NCI-H446 treated with DMSO at 0.1 percent for 48 hours (cell line): Measurements from ENCODE around the gene DSEL.
A peak's percentile ranks its signal among the peaks of the same experiment; 100 is the strongest.

Experiments used
- DNase-seq: peaks from one replicate; lab custom pipeline; 2025; lab: John Stamatoyannopoulos, UW

The DSEL gene

DNA sequence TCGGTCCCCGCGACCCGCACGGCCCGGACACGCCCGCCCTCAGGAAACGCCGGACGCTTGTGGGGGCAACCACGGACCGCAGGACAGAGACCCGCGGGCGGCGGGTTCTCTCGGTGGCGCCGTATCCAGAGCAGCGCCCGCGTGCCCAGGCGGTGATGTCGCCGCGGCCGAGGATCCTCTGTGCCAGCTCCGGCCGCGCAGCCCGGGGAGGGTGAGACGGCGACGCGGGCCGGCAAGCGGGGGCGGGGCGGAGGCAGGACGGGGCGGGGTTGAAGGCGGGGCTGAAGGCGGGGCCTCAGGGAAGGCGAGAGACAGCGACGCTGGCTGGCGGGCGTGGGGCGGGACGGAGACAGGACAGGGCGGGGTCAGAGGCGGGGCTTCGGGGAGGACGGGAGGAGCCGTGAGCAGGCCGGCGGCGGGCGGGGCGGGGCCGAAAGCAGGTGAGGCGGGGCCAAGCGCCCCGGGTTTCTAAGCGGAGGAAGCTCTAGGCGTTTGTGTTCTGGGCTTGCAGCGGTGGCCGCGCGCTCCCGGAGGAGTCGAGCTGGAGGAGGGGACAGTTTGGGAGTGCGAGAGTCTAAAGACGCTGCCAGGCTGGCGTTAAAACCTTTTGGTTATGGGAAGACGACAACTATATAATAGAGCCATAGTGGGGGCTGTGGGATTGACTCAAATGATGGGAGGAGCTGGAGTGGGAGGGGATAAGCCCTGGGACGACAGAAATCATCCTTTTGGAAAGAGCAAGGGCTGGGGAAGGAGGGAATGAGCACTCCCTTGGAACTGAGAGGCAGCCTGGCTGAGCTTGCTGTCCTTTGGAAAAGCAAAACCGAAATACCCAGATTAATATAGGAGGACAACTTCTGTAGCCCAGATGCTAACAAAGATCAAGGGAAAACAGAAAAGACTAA lies at the start of gene DSEL:
TSS of gene DSEL (minus strand) at position 182 of the 905 bp plus-strand sequence. CDS start 2,112 bp downstream, outside the sequence.
- DNase-seq: peak; percentile 79

DNA sequence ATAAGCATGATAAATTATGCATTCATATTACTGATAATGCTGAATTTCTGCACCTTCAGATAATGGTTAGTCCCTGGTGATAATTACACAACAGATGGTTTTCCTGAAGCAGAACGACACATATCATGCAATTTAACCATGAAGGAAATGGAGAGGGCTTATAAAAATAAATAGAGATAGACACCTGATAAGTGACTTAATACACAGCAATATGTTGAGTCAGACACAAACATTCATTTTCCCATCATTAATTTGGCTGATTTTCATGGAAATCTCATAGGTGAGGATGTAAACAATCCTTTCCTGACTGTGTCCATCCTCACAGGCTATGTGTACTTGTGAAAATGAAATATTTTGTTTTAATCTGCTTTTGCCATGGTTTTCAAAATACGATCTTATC lies 36.9 kb upstream of the DSEL start:
- no peak for DNase-seq

GRCh38 chr18:67550872-67551520 lies 34.5 kb upstream of the DSEL start:
- no peak for DNase-seq

GRCh38 chr18:67549946-67550345 lies 33.4 kb upstream of the DSEL start:
- no peak for DNase-seq

DNA sequence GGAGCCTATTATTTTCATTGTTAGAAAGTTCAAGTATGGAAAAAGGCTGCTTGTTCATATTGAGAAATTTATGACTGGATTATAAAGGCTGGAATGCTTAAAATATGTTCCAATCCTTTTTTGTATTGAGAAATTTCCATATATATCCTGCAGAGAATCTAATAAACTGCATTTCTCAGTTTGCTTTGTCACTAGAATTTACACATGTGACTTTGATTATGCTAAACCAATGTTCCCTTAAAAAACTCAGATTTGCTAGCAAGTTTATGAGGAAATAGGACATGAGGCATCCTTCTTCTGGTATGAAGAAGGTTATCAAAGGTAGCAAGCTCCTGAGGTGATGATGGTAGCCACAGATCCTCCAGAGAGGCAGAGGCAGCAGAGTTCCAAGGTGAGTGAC lies 29.2 kb upstream of the DSEL start:
- DNase-seq: no peak

- no peak for DNase-seq
Measured at GRCh38 chr18:67540559-67540958, 24.0 kb upstream of the DSEL start.

GRCh38 chr18:67531929-67532328 lies 15.4 kb upstream of the DSEL start:
- no peak for DNase-seq

- DNase-seq: peak; percentile 42
Measured at GRCh38 chr18:67525328-67526099, 9.0 kb upstream of the DSEL start.

GRCh38 chr18:67520351-67520921 lies 3.9 kb upstream of the DSEL start:
- DNase-seq: no peak

- no peak for DNase-seq
Measured at GRCh38 chr18:67519592-67519991, 3.1 kb upstream of the DSEL start.

- no peak for DNase-seq
Measured at GRCh38 chr18:67518566-67518965, 2.0 kb upstream of the DSEL start.

GRCh38 chr18:67517444-67517765 lies 885 bp upstream of the DSEL start:
- no peak for DNase-seq

DNA sequence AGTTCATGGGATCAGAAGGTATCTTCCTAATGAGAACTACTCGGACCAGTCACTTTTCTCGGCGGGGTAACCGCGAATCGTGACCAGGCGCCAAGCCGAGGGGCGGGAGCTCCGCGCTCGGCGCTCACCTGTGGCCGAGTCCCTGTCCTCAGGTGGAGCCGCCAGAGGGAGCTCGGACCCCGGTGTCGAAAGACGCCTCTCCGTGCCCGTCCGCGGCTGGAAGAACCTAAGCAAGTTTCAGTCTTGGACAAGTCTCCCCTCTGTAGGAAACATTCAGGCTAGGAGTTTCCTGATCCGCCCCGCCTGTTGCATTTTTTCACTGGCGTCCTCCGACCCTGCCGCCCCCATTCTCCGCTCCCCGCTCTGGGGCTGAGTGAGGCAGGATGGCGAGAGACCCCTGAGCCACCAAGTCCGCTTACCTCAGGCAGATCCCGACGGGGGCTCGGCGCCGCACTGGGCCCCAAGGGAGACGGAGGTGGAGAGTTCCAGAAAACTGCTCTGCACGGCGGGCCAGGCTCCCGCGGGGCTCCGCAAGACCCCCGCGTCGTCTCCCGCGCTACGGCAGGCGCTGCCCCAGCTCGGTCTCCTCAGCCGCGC lies 480 bp downstream of the DSEL start:
- peak; percentile 39 for DNase-seq

- no peak for DNase-seq
Measured at GRCh38 chr18:67514901-67515540, 1.5 kb downstream of the DSEL start.

DNA sequence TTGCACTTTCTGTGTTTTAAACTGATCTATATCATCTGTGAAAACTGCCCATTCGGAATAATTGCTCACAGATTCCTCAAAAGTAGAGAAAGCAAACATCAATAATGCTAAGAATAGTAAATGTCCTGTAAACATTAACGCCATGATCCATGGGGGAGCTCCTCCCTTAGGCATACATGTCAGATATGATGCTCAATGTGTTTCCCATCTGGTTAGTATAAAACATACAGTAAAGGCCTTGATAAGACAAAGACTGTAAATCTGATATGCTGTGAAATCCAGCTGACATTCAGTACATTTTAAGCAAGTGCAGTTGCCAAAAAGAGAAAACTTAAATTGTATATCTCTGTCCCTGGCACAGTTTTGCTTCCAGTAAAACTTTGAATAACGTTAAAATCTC lies 2.1 kb downstream of the DSEL start:
- DNase-seq: no peak

DNA sequence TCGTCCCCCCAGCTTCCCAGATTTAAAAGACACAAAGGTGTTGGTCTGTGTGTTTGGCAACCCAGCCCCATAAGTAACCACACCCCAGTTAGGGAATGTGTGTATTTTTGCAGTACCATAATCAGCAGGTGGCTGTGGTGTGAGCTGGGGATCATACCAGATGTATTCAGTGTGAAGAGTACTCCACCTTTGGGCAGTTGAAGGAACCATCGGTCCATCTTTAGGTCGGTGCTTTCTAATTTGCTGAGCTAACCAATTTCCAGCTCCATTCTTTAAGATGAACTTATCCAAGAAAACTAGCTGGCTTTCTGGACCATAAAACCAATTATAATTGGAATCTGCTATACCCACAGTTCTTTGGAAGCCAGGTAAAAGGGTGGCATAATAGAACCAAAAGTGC lies 3.2 kb downstream of the DSEL start:
- no peak for DNase-seq

DNA sequence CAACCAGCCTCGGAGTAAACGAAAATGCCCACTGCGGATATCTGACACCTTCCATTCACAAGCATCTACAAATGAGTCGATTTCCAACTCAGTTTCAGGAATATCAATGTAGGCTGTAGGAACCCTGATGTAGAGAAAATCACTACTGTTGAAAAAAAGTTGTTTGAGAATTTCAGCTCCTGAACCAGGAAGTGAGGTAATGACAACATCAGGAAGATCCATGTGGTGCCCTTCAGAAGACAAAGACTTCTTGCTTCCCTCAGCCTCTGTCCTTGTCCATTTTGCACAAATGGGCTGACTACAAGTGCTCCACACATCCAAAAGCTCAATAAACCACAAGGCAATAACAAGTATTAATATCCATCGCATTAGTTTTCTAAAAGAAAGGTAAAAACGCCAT lies 4.7 kb downstream of the DSEL start:
- DNase-seq: no peak

GRCh38 chr18:67510831-67511230 lies 5.7 kb downstream of the DSEL start:
- DNase-seq: no peak

DNA sequence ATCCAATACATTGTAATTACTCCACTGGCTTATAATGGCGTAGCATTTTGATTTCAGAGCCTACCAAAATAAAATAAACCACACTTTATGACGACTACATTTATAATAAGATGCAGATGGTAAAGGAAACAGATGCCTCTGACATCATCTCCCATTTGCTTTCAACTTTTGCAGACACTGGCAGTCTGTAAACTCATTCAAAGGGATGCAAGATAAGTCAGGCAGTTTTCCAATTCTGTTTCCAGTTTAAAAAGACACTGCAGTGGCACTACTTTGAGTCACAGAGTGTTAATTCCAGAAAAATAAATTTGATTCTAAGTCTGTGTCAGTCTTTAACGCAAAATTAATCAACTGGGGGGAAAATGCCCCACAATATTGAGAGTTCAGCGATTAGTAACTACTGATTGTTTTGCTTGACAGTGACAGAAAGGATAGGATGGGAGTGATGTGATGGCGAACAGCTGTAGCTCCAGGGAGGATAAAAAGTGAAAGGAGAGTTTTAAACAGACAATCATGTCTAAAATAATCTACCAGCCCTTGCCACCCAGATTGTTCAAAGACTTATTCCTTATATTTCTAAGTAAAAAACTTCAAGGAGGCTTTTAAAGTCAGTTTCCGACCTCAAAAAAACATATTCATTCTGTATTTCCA lies 6.7 kb downstream of the DSEL start:
- DNase-seq: no peak

- no peak for DNase-seq
Measured at GRCh38 chr18:67508146-67508545, 8.4 kb downstream of the DSEL start.

DNA sequence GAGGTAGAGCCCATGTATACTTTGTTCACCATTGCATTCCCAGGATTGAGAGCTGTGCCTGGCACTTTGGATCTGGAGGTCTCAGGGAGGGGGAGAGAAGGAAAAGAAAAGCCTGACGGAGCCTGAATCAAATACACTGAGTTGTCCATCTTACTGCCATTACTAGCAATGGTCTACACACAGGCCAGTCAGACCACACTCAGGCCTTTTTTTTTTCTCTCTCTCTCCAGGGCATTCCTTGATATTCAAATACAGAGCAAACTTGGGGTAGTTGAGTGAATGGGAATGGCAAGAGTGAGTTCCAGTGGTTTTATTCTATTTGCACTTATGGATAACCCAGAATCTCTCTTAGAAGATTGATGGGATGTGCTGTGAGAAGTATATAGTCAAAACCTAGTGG lies 11.8 kb downstream of the DSEL start:
- DNase-seq: no peak
